Fibroblast of villous mesenchyme (primary cell): Measurements from ENCODE around the gene CFAP107. TPM values are rescaled to one million over a fixed set of nuclear protein-coding genes. Genes with fewer than 3 reads are reported as not detected.

Experiments used
- DNase-seq: peaks from one replicate; pipeline ENCODE4 v3.0.0-alpha.2; 2010; ENCODE audit warnings: low read depth
- H3K4me3 ChIP-seq: 2 replicates; pipeline ENCODE4 v1.5.1; 2011; ENCODE audit warnings: low read depth, mild to moderate bottlenecking, low read length
- total RNA-seq: library from RNA; depleted of rRNA; stranded (reverse); fragments of >200 nt; gene quantifications from 2 replicates; pipeline ENCODE4 v1.2.3, GENCODE V29; 2012
- TF ChIP-seq, protein P1 (sequence below): IDR thresholded peaks from 2 replicates; pipeline ENCODE4 v1.5.1; 2012; ENCODE audit warnings: low read depth, mild to moderate bottlenecking, low read length; ENCODE audit not compliant: insufficient read depth

Gene CFAP107
- total RNA-seq, 1 donor: not detected

DNA sequence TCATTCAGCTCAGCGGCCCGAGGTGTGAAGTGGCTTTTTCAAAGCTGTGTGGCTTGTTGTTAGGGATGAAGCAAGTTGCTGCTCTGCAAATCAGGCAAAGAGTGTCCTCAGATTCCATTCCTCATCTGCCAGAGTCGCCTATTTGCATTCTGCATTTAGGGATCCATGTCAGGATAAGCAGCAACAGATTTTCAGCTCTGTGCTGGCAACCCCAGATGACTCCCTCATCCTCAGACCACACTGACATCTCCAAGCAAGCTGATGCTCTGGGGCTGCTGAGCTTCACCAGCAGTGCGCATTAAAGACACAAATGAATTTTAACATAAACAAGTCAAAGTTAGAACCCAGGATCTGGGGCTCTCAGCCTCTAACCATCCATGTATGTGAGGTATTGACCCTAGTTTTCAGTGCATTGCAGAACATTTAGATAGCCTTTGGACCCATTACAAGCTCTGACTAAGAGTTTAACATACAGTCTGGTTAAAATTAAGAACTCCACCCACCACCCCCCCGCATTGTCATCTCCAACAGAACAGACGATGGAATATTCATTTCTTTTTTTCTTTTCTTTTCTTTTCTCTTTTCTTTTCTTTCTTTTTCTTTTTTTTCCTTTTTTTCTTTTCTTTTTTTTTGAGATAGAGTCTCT is 10.9 kb downstream of the CFAP107 start:
- no peak overlapping the region for H3K4me3 ChIP-seq
- TF ChIP-seq, protein P1, sequence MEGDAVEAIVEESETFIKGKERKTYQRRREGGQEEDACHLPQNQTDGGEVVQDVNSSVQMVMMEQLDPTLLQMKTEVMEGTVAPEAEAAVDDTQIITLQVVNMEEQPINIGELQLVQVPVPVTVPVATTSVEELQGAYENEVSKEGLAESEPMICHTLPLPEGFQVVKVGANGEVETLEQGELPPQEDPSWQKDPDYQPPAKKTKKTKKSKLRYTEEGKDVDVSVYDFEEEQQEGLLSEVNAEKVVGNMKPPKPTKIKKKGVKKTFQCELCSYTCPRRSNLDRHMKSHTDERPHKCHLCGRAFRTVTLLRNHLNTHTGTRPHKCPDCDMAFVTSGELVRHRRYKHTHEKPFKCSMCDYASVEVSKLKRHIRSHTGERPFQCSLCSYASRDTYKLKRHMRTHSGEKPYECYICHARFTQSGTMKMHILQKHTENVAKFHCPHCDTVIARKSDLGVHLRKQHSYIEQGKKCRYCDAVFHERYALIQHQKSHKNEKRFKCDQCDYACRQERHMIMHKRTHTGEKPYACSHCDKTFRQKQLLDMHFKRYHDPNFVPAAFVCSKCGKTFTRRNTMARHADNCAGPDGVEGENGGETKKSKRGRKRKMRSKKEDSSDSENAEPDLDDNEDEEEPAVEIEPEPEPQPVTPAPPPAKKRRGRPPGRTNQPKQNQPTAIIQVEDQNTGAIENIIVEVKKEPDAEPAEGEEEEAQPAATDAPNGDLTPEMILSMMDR: no peak
- no peak for DNase-seq

DNA sequence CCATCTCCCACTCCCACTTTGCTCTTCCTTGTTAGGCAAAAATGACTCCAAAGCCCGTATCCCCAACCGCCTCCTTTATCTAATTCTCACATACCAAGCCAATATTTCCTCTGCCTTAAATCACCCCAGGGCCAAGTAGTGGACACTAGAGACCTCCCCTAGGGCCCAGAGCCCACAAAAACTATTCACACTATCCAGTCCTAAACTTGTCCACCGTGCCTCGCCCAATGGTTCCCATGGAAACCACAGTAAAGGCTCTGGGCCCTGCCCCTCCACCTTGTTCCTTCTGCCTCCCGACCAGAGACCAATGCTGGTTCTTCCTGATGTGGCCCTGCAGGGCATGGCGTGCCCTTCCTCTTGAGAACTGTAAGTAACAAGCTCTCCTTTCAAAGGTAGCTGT is 11.8 kb downstream of the CFAP107 start:
- TF ChIP-seq, protein P1: no peak
- DNase-seq: no peak
- no peak overlapping the region for H3K4me3 ChIP-seq

DNA sequence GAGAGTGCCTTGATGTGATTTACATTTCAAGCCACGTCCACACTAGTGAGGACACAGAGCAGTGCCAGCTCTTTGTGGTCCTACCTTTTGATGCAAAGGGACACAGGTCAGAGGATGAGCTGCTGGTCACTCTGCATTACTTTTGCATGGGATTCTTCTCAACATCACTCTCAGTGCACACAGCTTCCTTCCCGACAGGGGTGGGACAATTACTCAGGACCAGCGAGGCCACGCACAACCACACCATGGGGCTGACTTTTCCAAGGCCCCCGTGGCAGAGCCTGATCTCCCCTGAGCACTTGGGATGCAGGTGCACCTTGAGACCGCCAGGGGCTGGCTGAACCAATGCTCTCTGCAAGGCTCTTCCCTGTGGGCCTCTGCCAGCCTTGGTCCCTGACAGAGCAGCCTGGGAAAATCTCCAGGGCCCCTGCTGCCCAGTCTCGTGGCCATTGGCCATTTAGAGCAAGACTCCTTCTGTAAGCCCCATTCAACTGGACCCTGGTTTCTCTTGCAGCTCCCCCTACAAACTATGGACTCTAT is 14.3 kb downstream of the CFAP107 start:
- H3K4me3 ChIP-seq: no peak overlapping the region
- no peak for DNase-seq
- TF ChIP-seq, protein P1: peak; percentile 11

DNA sequence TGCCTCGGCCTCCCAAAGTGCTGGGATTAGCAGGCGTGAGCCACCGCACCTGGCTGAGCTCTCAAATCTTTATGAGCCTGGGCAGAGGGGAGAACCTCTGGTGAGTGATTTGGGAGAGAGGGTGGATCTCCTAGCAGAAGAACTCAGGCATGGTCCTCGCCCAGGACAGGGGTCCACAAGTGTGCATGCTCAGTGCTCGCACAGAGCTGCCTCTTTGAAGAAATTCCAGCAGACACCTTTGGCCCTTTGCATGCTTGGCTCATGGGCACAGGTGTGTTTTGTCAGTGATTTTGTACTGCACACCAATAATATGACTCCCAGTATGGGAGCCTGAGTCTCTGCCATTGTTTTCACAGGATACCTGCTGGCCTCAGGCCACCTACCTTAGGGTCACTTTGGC is 15.8 kb downstream of the CFAP107 start:
- DNase-seq: no peak
- H3K4me3 ChIP-seq: no peak overlapping the region
- TF ChIP-seq, protein P1: no peak

DNA sequence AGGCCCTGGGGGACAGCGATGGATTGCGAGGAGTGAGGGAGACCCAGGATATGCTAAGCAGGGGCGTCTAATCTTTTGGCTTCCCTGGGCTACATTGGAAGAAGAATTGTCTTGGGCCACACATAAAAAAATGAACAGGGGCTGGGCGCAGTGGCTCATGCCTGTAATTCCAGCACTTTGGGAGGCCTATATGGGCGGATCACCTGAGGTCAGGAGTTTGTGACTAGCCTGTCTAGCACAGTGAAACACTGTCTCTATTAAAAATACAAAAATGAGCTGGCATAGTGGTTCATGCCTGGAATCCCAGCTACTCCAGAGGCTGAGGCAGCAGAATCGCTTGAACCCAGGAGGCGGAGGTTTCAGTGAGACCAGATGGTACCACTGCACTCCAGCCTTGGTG is 16.8 kb downstream of the CFAP107 start:
- TF ChIP-seq, protein P1: no peak
- no peak overlapping the region for H3K4me3 ChIP-seq
- DNase-seq: no peak

DNA sequence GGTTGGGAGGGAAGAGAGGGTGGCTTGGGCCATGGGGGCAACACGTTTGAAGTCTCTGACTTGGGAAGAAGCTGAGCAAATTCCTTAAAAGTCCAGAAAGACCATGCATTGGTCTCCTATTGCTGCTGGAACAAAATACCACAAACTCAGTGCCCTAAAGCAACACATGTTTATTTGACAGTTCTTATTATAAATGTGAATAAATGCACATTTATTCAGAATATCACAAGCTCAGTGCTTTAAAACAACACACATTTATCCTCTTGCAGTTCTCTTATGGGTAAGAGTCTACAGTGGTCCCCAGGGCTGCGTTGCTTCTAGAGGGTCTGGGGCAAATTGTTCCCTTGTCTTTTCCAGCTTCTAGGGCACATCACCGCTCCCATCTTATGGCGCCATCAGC is 17.5 kb downstream of the CFAP107 start:
- TF ChIP-seq, protein P1: no peak
- H3K4me3 ChIP-seq: no peak overlapping the region
- no peak for DNase-seq

DNA sequence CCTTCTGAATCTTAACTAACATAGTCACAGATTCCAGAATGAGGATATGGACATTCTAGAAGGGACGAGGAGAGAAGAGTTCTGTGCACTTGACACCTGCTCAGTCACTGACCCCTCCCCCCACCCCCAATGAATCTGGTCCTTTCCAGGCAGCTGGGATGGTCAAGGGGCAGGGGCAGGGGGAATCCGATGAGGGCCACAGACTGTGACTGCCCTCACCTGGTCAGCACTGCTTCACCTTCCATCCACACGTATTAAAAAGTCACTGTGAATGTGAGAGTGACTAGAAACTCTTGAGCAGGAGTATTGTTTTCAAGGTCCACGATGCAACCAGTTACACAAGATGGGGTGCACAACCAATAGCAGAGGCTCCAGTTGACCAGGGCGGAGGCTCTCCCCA is 18.0 kb downstream of the CFAP107 start:
- TF ChIP-seq, protein P1: no peak

More for the DNA sequence above, 18.0 kb downstream of the CFAP107 start:
- no peak overlapping the region for H3K4me3 ChIP-seq
- DNase-seq: no peak
